Ishikawa (cell line): ENCODE results near the gene ANKMY2.

ENCODE experiments used
- CEBPB ChIP-seq: IDR thresholded peaks from 2 replicates; pipeline ENCODE4 v1.6.1; 2012
- CREB1 ChIP-seq: IDR thresholded peaks from 2 replicates; pipeline ENCODE4 v1.6.1; 2012; ENCODE audit warnings: low read depth
- EGR1 ChIP-seq: IDR thresholded peaks from 2 replicates; pipeline ENCODE4 v1.6.1; 2012
- EP300 ChIP-seq: IDR thresholded peaks from 2 replicates; pipeline ENCODE4 v1.6.1; 2012; ENCODE audit warnings: borderline replicate concordance
- FOXM1 ChIP-seq: IDR thresholded peaks from 2 replicates; pipeline ENCODE4 v1.6.1; 2012; ENCODE audit warnings: low read depth, borderline replicate concordance
- NFIC ChIP-seq: IDR thresholded peaks from 2 replicates; pipeline ENCODE4 v1.6.1; 2012
- RAD21 ChIP-seq: IDR thresholded peaks from 2 replicates; pipeline ENCODE4 v1.6.1; 2012; ENCODE audit warnings: low read depth
- TAF1 ChIP-seq: IDR thresholded peaks from 2 replicates; pipeline ENCODE4 v1.6.1; 2012; ENCODE audit warnings: low read depth, mild to moderate bottlenecking
- TCF12 ChIP-seq: IDR thresholded peaks from 2 replicates; pipeline ENCODE4 v1.6.1; 2012; ENCODE audit warnings: low read depth
- TEAD4 ChIP-seq: IDR thresholded peaks from 2 replicates; pipeline ENCODE4 v1.6.1; 2012
- YY1 ChIP-seq: IDR thresholded peaks from 2 replicates; pipeline ENCODE4 v1.6.1; 2012; ENCODE audit warnings: low read depth
- ZBTB7A ChIP-seq: IDR thresholded peaks from 2 replicates; pipeline ENCODE4 v1.6.1; 2012; ENCODE audit warnings: low read depth
- TF ChIP-seq, protein P1 (sequence below): IDR thresholded peaks from 2 replicates; pipeline ENCODE4 v1.6.1; 2012; ENCODE audit warnings: low read depth, mild to moderate bottlenecking
- TF ChIP-seq, protein P2 (sequence below): IDR thresholded peaks from 2 replicates; pipeline ENCODE4 v1.6.1; 2012
- TF ChIP-seq, protein P3 (sequence below): IDR thresholded peaks from 2 replicates; pipeline ENCODE4 v1.6.1; 2012

ANKMY2 gene

DNA sequence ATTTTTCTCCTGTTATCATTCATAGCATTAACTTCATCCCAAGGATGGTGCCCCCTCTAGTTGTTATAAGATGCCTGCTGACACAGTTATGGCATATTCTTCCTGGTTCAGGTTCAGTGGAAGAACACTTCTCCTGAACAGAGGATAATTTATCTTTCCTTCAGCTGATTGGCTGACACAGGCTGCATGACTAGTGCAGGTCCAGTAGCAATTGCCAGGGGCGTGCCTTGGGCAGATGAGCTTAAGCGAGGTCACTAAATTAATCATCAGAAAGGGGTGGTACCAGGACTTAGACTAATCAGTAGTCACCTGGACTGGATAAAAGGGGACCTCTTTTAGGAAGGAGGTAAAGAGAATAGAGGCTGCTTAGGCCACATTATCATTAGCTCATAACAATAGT lies 42.7 kb upstream of the ANKMY2 start:
- no peak for TF ChIP-seq TAF1
- TF ChIP-seq, protein P1, sequence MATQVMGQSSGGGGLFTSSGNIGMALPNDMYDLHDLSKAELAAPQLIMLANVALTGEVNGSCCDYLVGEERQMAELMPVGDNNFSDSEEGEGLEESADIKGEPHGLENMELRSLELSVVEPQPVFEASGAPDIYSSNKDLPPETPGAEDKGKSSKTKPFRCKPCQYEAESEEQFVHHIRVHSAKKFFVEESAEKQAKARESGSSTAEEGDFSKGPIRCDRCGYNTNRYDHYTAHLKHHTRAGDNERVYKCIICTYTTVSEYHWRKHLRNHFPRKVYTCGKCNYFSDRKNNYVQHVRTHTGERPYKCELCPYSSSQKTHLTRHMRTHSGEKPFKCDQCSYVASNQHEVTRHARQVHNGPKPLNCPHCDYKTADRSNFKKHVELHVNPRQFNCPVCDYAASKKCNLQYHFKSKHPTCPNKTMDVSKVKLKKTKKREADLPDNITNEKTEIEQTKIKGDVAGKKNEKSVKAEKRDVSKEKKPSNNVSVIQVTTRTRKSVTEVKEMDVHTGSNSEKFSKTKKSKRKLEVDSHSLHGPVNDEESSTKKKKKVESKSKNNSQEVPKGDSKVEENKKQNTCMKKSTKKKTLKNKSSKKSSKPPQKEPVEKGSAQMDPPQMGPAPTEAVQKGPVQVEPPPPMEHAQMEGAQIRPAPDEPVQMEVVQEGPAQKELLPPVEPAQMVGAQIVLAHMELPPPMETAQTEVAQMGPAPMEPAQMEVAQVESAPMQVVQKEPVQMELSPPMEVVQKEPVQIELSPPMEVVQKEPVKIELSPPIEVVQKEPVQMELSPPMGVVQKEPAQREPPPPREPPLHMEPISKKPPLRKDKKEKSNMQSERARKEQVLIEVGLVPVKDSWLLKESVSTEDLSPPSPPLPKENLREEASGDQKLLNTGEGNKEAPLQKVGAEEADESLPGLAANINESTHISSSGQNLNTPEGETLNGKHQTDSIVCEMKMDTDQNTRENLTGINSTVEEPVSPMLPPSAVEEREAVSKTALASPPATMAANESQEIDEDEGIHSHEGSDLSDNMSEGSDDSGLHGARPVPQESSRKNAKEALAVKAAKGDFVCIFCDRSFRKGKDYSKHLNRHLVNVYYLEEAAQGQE: no peak
- TF ChIP-seq ZBTB7A: no peak

DNA sequence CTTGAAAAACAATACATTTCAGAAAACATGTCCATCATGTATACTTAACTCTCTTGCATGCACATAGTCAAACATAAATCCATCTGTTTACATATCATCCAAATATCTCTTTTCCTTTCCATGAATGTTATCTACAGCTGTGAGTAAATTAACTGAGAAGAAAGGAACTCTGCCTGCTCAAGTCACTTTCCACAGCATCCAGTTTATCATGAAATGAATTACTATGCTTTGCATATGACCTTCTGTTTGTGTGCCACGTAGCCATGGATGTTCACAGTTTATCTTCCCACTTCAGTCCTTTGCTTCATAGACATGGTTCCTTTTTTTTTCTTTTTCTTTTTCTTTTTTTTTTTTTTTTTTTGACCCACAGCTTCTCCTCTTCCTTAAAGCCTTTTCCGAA lies 40.0 kb upstream of the ANKMY2 start:
- TF ChIP-seq RAD21: no peak
- no peak for TF ChIP-seq NFIC
- no peak for TF ChIP-seq CREB1
- no peak for TF ChIP-seq TCF12
- no peak for TF ChIP-seq YY1
- TF ChIP-seq EGR1: no peak
- TF ChIP-seq FOXM1: no peak
- no peak for TF ChIP-seq TEAD4
- TF ChIP-seq, protein P2, sequence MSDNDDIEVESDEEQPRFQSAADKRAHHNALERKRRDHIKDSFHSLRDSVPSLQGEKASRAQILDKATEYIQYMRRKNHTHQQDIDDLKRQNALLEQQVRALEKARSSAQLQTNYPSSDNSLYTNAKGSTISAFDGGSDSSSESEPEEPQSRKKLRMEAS: no peak
- TF ChIP-seq, protein P1: no peak
- no peak for TF ChIP-seq CEBPB
- no peak for TF ChIP-seq EP300
- TF ChIP-seq TAF1: no peak
- no peak for TF ChIP-seq ZBTB7A
- TF ChIP-seq, protein P3, sequence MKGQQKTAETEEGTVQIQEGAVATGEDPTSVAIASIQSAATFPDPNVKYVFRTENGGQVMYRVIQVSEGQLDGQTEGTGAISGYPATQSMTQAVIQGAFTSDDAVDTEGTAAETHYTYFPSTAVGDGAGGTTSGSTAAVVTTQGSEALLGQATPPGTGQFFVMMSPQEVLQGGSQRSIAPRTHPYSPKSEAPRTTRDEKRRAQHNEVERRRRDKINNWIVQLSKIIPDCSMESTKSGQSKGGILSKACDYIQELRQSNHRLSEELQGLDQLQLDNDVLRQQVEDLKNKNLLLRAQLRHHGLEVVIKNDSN: no peak

DNA sequence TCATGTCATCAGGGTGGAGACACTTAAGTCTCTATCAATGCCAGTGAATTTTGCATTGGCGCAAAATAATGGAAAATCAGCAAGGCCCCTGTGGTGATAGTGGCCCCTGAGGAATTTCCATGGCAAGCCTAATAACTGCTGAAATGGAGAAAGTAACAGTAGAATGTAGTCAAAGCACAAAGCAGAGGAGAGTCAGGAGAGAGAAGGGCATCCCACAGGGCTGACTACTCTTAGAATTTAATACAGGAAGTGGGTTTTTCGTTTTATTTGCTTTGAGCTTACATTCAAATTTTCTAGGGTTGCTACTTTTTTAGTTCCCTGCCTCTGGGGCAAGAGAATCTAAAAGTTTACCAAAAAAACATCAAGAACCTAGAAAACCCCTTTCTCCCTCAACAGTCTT lies 39.4 kb upstream of the ANKMY2 start:
- TF ChIP-seq TCF12 (no peak), TEAD4 (no peak), RAD21 (no peak), EP300 (no peak), CREB1 (no peak), FOXM1 (no peak), ZBTB7A (no peak), CEBPB (no peak), YY1 (no peak), TAF1 (no peak), EGR1 (no peak)
- TF ChIP-seq, protein P3: no peak
- TF ChIP-seq, protein P1: no peak
- TF ChIP-seq, protein P2: no peak

DNA sequence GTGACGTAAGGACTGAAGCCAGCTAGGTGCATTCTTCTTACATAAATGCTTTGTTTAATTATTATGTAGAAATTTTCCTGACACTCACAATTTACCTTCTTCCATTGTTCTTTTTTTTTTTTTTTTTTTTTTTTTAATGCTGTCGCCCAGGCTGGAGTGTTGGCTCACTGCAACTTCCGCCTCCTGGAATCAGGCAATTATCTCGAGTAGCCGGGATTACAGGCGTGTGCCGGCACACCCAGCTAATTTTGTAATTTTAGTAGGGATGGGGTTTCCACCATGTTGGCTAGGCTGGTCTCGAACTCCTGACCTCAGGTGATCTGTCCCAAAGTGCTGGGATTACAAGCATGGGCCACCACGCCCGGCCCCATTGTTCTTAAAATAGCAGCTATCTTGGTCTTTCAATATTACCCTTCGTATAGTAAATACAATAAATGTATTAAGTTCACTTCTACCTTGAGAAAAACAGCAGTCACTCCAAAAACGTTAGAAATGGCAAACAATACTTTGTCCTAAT lies 32.5 kb upstream of the ANKMY2 start:
- TF ChIP-seq, protein P2: no peak
- TF ChIP-seq FOXM1 (no peak), CREB1 (no peak), CEBPB (no peak), YY1 (no peak)
- TF ChIP-seq, protein P3: no peak
